BLaER1 treated with 17β-estradiol and CSF1 and Interleukin-3, amounts not matched to agents 10 nM and 100 nM (cell line): ENCODE data around the gene USO1.

ENCODE experiments used
- H3K27ac ChIP-seq, 11 experiments: shearing (Covaris generic); formaldehyde crosslinking; 2 replicates each; pipeline ENCODE4 v1.8.1; 2022
- H3K27me3 ChIP-seq, 11 experiments: shearing (Covaris generic); formaldehyde crosslinking; 2 replicates each; pipeline ENCODE4 v1.8.1; 2022
- H3K36me3 ChIP-seq, 11 experiments: shearing (Covaris generic); formaldehyde crosslinking; 2 replicates each; pipeline ENCODE4 v1.8.1; 2022
- H3K4me1 ChIP-seq, 10 experiments: shearing (Covaris generic); formaldehyde crosslinking; 2 replicates each; pipeline ENCODE4 v1.8.1; 2022
- H3K4me2 ChIP-seq, 11 experiments: shearing (Covaris generic); formaldehyde crosslinking; 2 replicates each; pipeline ENCODE4 v1.8.1; 2022
- H3K4me3 ChIP-seq, 10 experiments: shearing (Covaris generic); formaldehyde crosslinking; 2 replicates each; pipeline ENCODE4 v1.8.1; 2022
- H3K9ac ChIP-seq, 11 experiments: shearing (Covaris generic); formaldehyde crosslinking; 2 replicates each; pipeline ENCODE4 v1.8.1; 2022
- H3K9me3 ChIP-seq, 11 experiments: shearing (Covaris generic); formaldehyde crosslinking; replicated peaks in 1 of 11; 2 replicates each; pipeline ENCODE4 v1.8.1; 2022
- H4K20me1 ChIP-seq, 11 experiments: shearing (Covaris generic); formaldehyde crosslinking; 2 replicates each; pipeline ENCODE4 v1.8.1; 2022
- Cebpa-rat ChIP-seq, 11 experiments: shearing (Covaris generic); IDR thresholded peaks; 2 replicates each; pipeline ENCODE4 v1.8.1; 2022

USO1 gene

GRCh38 chr4:75817901-75818300 lies 93.5 kb downstream of the USO1 start:
- no peak for TF ChIP-seq Cebpa-rat (IDR thresholded peaks at IDR 0.05)
- H3K36me3 ChIP-seq, result peaks cover 30 to 44% (median 39%) of the 10 kb centered on the region in 11 experiments
- H3K4me1 ChIP-seq, result peaks cover 0 to 11% (median 0%) of the 10 kb centered on the region in 10 experiments; a peak in 2 of 20 replicates
- no peaks in the 10 kb centered on the region for H4K20me1 ChIP-seq
- H3K4me2 ChIP-seq, result no peak overlapping the region
- no peaks in the 10 kb centered on the region for H3K9me3 ChIP-seq
- no peaks in the 10 kb centered on the region for H3K27me3 ChIP-seq
- no peak overlapping the region for H3K27ac ChIP-seq
- H3K9ac ChIP-seq, result no peak overlapping the region
- H3K4me3 ChIP-seq, result no peak overlapping the region

DNA sequence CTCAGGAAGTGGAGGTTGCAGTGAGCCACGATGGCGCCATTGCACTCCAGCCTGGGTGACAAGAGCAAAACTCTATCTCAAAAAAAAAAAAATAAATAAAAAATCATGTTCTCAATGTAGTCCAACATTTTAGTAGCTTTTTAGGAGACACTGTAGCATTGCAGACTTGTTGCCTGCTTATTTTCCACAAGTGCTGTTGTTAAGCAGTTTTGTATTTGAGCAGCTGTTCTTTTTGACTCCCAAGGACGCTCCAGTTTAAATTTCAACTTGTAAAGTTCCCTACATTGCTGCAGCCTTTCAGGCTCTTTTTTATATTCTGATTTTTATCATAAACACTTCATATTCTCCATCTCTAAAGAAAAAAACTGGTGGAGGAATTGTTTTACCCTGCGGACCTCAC lies 94.7 kb downstream of the USO1 start:
- Histone ChIP-seq H3K9me3 (no peaks in the 10 kb centered on the region), H3K4me2 (no peak overlapping the region), H3K9ac (no peak overlapping the region), H3K4me3 (no peak overlapping the region), H3K4me1 (peaks cover 0 to 12% (median 0%) of the 10 kb centered on the region in 10 experiments; a peak in 2 of 20 replicates), H3K27me3 (no peaks in the 10 kb centered on the region), H3K36me3 (peaks cover 20 to 32% (median 27%) of the 10 kb centered on the region in 11 experiments), H4K20me1 (no peaks in the 10 kb centered on the region), H3K27ac (no peak overlapping the region)
- TF ChIP-seq Cebpa-rat (IDR thresholded peaks at IDR 0.05), result no peak

DNA sequence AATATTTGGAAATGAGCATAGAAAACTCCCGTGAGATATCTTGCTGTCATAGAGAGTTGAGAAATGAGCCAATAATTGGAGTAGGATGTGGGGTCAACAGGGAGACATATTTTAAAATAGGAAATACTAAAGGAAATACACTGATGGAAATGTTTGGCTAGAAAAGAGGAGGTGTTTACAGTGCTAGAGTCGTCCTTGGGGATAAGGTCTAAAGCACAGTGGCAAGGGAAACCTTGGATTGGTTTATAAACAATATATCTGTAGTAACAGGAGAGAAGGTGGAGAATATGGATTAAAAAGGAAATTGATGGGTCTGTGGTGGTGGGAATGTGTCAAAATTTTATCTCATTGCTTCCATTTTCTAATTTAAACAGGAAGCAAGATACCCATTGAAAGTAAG lies 95.8 kb downstream of the USO1 start:
- H3K4me2 ChIP-seq, result no peak overlapping the region
- no peaks in the 10 kb centered on the region for H3K9me3 ChIP-seq
- H4K20me1 ChIP-seq, result no peaks in the 10 kb centered on the region
- H3K4me3 ChIP-seq, result no peak overlapping the region
- H3K27ac ChIP-seq, result no peak overlapping the region
- peaks cover 0 to 12% (median 0%) of the 10 kb centered on the region in 10 experiments; a peak in 2 of 20 replicates for H3K4me1 ChIP-seq
- no peak for TF ChIP-seq Cebpa-rat (IDR thresholded peaks at IDR 0.05)
- H3K36me3 ChIP-seq, result peaks cover 9 to 21% (median 17%) of the 10 kb centered on the region in 11 experiments; a peak in 21 of 22 replicates
- no peak overlapping the region for H3K9ac ChIP-seq
- no peaks in the 10 kb centered on the region for H3K27me3 ChIP-seq

- H3K4me2 ChIP-seq, result no peak overlapping the region
- H3K27ac ChIP-seq, result no peak overlapping the region
Measured at GRCh38 chr4:75820676-75821075, 96.3 kb downstream of the USO1 start.

GRCh38 chr4:75821216-75821615 lies 96.8 kb downstream of the USO1 start:
- no peak for TF ChIP-seq Cebpa-rat (IDR thresholded peaks at IDR 0.05)
- Histone ChIP-seq H3K36me3 (peaks cover 0 to 12% (median 7%) of the 10 kb centered on the region in 11 experiments; a peak in 9 of 22 replicates), H3K27ac (no peak overlapping the region), H3K9me3 (no peaks in the 10 kb centered on the region), H3K4me3 (no peak overlapping the region), H4K20me1 (no peaks in the 10 kb centered on the region), H3K27me3 (no peaks in the 10 kb centered on the region), H3K4me1 (peaks cover 0 to 12% (median 0%) of the 10 kb centered on the region in 10 experiments; a peak in 2 of 20 replicates), H3K4me2 (no peak overlapping the region), H3K9ac (no peak overlapping the region)

More at GRCh38 chr4:75820676-75821075, 96.3 kb downstream of the USO1 start:
- H3K27me3 ChIP-seq, result no peaks in the 10 kb centered on the region
- H3K4me1 ChIP-seq, result peaks cover 0 to 12% (median 0%) of the 10 kb centered on the region in 10 experiments; a peak in 2 of 20 replicates
- H4K20me1 ChIP-seq, result no peaks in the 10 kb centered on the region
- no peak overlapping the region for H3K9ac ChIP-seq
- no peak overlapping the region for H3K4me3 ChIP-seq
- H3K36me3 ChIP-seq, result peaks cover 4 to 16% (median 12%) of the 10 kb centered on the region in 11 experiments; a peak in 18 of 22 replicates
- no peaks in the 10 kb centered on the region for H3K9me3 ChIP-seq
- no peak for TF ChIP-seq Cebpa-rat (IDR thresholded peaks at IDR 0.05)

DNA sequence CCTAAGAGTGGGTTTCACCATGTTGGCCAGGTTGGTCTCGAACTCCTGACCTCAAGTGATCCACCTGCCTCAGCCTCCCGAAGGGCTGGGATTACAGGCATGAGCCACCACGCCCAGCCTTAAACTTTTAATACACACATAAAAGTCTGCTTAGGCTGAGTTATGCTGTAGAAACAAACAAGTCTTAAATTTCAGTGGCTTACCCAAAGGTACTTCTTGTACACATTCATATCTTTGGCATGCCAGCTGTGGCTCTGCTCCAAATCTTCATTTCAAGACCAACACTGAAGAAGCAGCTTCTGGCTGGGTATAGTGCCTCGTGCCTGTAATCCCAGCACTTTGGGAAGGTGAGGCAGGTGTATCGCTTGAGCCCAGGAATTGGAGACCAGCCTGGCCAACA lies 97.6 kb downstream of the USO1 start:
- TF ChIP-seq Cebpa-rat (IDR thresholded peaks at IDR 0.05), result no peak
- H3K4me1 ChIP-seq, result peaks cover 0 to 12% (median 0%) of the 10 kb centered on the region in 10 experiments; a peak in 2 of 20 replicates
- H3K36me3 ChIP-seq, result peaks cover 0 to 5% (median 0%) of the 10 kb centered on the region in 11 experiments; a peak in 5 of 22 replicates
- no peak overlapping the region for H3K4me3 ChIP-seq
- H3K4me2 ChIP-seq, result peak overlapping the region in 1 of 11 experiments; percentile 41; a peak in 2 of 22 replicates
- no peaks in the 10 kb centered on the region for H3K9me3 ChIP-seq
- no peaks in the 10 kb centered on the region for H3K27me3 ChIP-seq
- no peak overlapping the region for H3K9ac ChIP-seq
- H4K20me1 ChIP-seq, result no peaks in the 10 kb centered on the region
- H3K27ac ChIP-seq, result no peak overlapping the region

DNA sequence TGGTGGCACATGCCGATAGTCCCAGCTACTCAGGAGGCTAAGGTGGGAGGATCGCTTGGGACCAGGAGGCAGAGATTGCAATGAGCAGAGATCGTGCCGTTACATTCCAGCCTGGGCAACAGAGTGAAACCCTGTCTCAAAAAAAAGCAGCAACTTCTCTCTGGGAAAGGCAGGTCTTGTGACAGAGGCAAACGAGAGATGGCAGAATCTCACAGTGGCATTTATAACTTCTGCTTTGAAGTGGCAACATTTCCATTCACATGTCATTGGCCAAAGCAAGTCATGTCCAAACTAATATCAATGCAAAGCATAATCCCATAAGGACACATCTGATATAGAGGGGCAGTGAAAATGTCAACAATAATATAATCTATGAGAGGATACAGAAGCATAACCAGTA lies 98.0 kb downstream of the USO1 start:
- Histone ChIP-seq H3K27ac (no peak overlapping the region), H3K27me3 (no peaks in the 10 kb centered on the region), H3K36me3 (peaks cover 0 to under 1% (median 0%) of the 10 kb centered on the region in 11 experiments; a peak in 2 of 22 replicates), H3K4me2 (peak overlapping the region in 1 of 11 experiments; percentile 41; a peak in 2 of 22 replicates), H3K9ac (no peak overlapping the region), H4K20me1 (no peaks in the 10 kb centered on the region), H3K4me1 (peaks cover 0 to 12% (median 0%) of the 10 kb centered on the region in 10 experiments; a peak in 2 of 20 replicates), H3K4me3 (no peak overlapping the region), H3K9me3 (no peaks in the 10 kb centered on the region)
- no peak for TF ChIP-seq Cebpa-rat (IDR thresholded peaks at IDR 0.05)

GRCh38 chr4:75823812-75824211 lies 99.4 kb downstream of the USO1 start:
- no peak overlapping the region for H3K27ac ChIP-seq
- no peaks in the 10 kb centered on the region for H3K36me3 ChIP-seq
- no peak overlapping the region for H3K4me2 ChIP-seq
- no peaks in the 10 kb centered on the region for H3K9me3 ChIP-seq
- H3K4me3 ChIP-seq, result no peak overlapping the region
- no peaks in the 10 kb centered on the region for H4K20me1 ChIP-seq
- no peak overlapping the region for H3K9ac ChIP-seq
- peaks cover 0 to 12% (median 0%) of the 10 kb centered on the region in 10 experiments; a peak in 2 of 20 replicates for H3K4me1 ChIP-seq
- no peak for TF ChIP-seq Cebpa-rat (IDR thresholded peaks at IDR 0.05)
- H3K27me3 ChIP-seq, result no peaks in the 10 kb centered on the region

DNA sequence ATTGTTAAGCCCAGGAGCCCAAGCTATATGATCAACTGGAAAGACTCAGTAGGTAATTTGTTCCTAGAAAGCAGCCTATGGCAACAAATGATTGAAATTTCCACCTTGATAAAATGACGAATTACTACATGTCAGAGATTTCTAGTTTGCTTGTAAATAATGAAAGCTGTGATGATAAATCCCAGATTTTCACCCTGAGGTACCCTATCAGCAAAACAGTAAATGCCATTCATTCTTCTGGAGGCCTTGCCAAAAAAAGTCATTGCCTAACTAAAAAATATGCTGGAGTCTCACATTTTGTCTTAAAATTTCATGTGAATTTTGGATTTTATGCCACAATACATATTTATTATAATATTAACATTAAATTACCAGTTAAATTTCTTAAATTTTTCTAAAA lies 106.5 kb downstream of the USO1 start:
- Histone ChIP-seq H3K4me3 (no peak overlapping the region), H3K4me2 (no peak overlapping the region), H3K27me3 (no peaks in the 10 kb centered on the region), H3K27ac (no peak overlapping the region), H3K9me3 (peaks cover 4 to 29% (median 12%) of the 10 kb centered on the region in 11 experiments; a peak in 17 of 22 replicates), H4K20me1 (no peaks in the 10 kb centered on the region), H3K36me3 (no peaks in the 10 kb centered on the region), H3K4me1 (peaks cover 0 to 15% (median 3%) of the 10 kb centered on the region in 10 experiments; a peak in 9 of 20 replicates), H3K9ac (no peak overlapping the region)
- TF ChIP-seq Cebpa-rat (IDR thresholded peaks at IDR 0.05), result no peak
